Measurements from ENCODE around the gene CERCAM.
A peak's percentile ranks its signal among the peaks of the same experiment; 100 is the strongest.
"Not testable (repeated sequence)": the region's sequence is repeated elsewhere in the genome, so short reads cannot be mapped to it uniquely, and the experiment has no call there.

The CERCAM gene

GRCh38 chr9:128419061-128419925 lies 1.4 kb upstream of the CERCAM start:
- Mint-ChIP-seq H3K4me1 (peaks cover 39% of the 10 kb centered on the region), H3K27ac (no peak overlapping the region), H3K4me3 (peak overlapping the region; percentile 79), H3K27me3 (ENCODE audit: low read depth, poor library complexity) (peaks cover 5% of the 10 kb centered on the region), H3K9me3 (no peaks in the 10 kb centered on the region), H3K36me3 (ENCODE audit: low read depth) (peaks cover under 1% of the 10 kb centered on the region)
- DNase-seq: no peak
- TF ChIP-seq, protein P1, sequence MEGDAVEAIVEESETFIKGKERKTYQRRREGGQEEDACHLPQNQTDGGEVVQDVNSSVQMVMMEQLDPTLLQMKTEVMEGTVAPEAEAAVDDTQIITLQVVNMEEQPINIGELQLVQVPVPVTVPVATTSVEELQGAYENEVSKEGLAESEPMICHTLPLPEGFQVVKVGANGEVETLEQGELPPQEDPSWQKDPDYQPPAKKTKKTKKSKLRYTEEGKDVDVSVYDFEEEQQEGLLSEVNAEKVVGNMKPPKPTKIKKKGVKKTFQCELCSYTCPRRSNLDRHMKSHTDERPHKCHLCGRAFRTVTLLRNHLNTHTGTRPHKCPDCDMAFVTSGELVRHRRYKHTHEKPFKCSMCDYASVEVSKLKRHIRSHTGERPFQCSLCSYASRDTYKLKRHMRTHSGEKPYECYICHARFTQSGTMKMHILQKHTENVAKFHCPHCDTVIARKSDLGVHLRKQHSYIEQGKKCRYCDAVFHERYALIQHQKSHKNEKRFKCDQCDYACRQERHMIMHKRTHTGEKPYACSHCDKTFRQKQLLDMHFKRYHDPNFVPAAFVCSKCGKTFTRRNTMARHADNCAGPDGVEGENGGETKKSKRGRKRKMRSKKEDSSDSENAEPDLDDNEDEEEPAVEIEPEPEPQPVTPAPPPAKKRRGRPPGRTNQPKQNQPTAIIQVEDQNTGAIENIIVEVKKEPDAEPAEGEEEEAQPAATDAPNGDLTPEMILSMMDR (IDR thresholded peaks at IDR 0.05): no peak

DNA sequence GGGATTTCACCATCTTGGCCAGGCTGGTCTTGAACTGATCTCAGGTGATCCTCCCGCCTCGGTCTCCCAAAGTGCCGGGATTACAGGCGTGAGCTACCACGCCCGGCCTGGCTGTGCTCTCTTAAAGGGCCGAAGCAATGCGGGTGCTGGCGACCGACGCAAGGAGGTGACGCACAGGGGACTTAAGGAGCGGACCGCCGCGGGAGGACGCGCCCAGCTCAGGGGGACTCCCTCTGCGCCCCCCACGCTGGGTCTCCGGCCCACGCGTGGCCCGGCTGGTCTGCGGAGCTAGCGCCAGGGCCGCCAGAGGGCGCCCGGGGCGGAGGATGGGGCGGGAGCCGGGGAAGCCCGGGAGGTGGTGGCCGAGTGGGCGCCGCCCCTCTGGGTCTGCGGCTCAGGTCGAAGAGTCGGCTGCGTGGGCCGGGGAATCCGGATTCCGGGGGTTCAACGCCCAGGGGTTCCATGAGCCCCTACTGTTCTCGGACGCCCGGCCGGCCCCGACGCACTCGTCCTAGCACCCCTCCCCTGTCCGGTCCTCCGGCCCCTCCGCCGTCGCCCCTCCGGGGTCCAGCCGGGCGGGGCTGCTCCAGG lies 502 bp upstream of the CERCAM start:
- Mint-ChIP-seq H3K27ac (no peak overlapping the region), H3K4me3 (peak overlapping the region; percentile 79), H3K4me1 (peaks cover 32% of the 10 kb centered on the region), H3K9me3 (no peaks in the 10 kb centered on the region), H3K27me3 (ENCODE audit: low read depth, poor library complexity) (peaks cover 5% of the 10 kb centered on the region), H3K36me3 (ENCODE audit: low read depth) (peaks cover 9% of the 10 kb centered on the region)
- TF ChIP-seq, protein P1 (IDR thresholded peaks at IDR 0.05): peak; percentile 66
- peak; percentile 83 for DNase-seq

- Mint-ChIP-seq H3K27me3 (ENCODE audit: low read depth, poor library complexity) (peaks cover 5% of the 10 kb centered on the region), H3K4me3 (peak overlapping the region; percentile 82), H3K4me1 (peaks cover 21% of the 10 kb centered on the region), H3K27ac (no peak overlapping the region), H3K9me3 (no peaks in the 10 kb centered on the region), H3K36me3 (ENCODE audit: low read depth) (peaks cover 12% of the 10 kb centered on the region)
- TF ChIP-seq, protein P1 (IDR thresholded peaks at IDR 0.05): no peak
- DNase-seq: no peak
These were observed 882 bp downstream of the CERCAM start for GRCh38 chr9:128421482-128421996.

GRCh38 chr9:128422022-128422782 lies 1.5 kb downstream of the CERCAM start:
- Mint-ChIP-seq H3K4me1 (peaks cover 17% of the 10 kb centered on the region), H3K36me3 (ENCODE audit: low read depth) (peaks cover 15% of the 10 kb centered on the region), H3K4me3 (peak overlapping the region; percentile 59)
- H3K27ac Mint-ChIP-seq; H3K27me3 Mint-ChIP-seq (ENCODE audit: low read depth, poor library complexity); DNase-seq; H3K9me3 Mint-ChIP-seq: not testable (repeated sequence)

GRCh38 chr9:128422783-128423150 lies 2.1 kb downstream of the CERCAM start:
- DNase-seq: no peak
- TF ChIP-seq, protein P1 (IDR thresholded peaks at IDR 0.05): no peak
- Mint-ChIP-seq H3K4me1 (peaks cover 16% of the 10 kb centered on the region), H3K27me3 (ENCODE audit: low read depth, poor library complexity) (peaks cover 5% of the 10 kb centered on the region), H3K9me3 (no peaks in the 10 kb centered on the region), H3K4me3 (no peak overlapping the region), H3K27ac (no peak overlapping the region), H3K36me3 (ENCODE audit: low read depth) (peaks cover 15% of the 10 kb centered on the region)

DNA sequence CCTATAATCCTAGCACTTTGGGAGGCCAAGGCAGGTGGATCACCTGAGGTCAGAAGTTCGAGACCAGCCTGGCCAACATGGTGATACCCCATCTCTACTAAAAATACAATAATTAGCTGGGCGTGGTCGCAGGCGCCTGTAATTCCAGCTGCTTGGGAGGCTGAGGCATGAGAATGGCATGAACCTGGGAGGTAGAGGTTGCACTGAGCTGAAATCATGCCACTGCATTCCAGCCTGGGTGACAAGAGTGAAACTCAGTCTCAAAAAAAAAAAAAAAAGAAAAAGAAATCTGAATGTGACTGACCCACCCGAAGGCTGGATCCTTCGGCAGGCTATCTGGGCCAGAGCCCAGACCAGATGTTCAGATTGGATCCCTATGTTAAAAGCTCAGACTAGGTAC lies 2.7 kb downstream of the CERCAM start:
- H3K27me3 Mint-ChIP-seq (ENCODE audit: low read depth, poor library complexity); H3K27ac Mint-ChIP-seq; DNase-seq; H3K9me3 Mint-ChIP-seq; H3K4me3 Mint-ChIP-seq: not testable (repeated sequence)
- H3K36me3 Mint-ChIP-seq (ENCODE audit: low read depth): peaks cover 15% of the 10 kb centered on the region
- H3K4me1 Mint-ChIP-seq: peaks cover 16% of the 10 kb centered on the region

Data from nephron progenitor cell (in vitro differentiated cells).